Measurements from ENCODE around the gene NPBWR2.

GRCh38 chr20:64071341-64072332 lies 35.7 kb downstream of the NPBWR2 start:
- TF ChIP-seq CTCF (IDR thresholded peaks at IDR 0.05; ENCODE audit: low read length): no peak
- TF ChIP-seq EZH2 (IDR thresholded peaks at IDR 0.05; ENCODE audit: borderline replicate concordance, low read length): no peak
